HFF-Myc (cell line): ENCODE measurements around the gene HHATL.

Experiments
- DNase-seq: peaks from one replicate; pipeline ENCODE4 v3.0.0-alpha.2; 2011; ENCODE audit warnings: low read depth; ENCODE audit errors: extremely low read depth
- H3K4me3 ChIP-seq: replicated peaks from 2 replicates; pipeline ENCODE4 v1.5.1; 2011; ENCODE audit warnings: low read depth, mild to moderate bottlenecking, control low read depth, low read length
- TF ChIP-seq, protein P1 (sequence below): IDR thresholded peaks from 2 replicates; pipeline ENCODE4 v1.5.1; 2012; ENCODE audit warnings: mild to moderate bottlenecking, low read depth, low read length, control low read depth; ENCODE audit errors: missing control alignments

HHATL gene

DNA sequence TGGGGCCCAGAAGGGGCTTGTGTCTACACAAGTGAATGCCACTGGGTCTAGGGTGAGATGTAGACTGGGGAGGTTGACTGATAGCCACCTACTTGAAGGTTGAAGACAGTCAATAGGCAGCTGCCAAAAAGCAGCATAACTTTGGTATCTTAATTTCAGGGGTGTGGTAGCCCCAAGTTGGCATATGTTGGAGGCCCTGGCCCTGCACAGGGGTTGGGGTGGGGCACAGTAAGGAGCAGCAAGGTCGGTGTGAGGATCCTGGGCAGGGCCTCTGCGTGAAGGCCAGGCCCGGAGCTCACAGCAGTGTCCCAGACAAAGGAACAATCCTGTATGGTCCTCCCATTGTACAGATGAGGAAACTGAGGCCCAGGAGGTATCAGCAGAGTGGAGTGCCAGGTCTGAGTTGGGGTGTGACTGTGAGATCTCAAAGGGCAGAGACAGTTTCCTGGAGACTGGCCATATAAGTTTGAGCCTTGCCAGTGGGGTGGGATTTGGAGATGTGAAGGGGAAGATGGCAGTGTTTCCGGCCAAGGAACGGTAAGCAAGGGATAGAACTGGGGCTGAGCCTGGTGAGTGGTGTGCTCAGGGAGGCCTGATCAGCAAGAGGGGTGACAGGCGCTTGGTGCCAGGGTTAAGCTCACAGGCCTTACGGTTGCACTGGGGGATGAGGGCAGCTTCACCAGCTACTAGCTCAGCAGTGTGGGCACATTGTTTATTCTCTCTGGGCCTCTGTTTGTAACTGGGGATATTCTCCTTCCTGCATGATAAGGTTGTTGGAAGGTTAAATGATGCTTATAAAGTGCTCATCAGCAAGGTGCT, 15.6 kb downstream of the HHATL start:
- no peak for DNase-seq
- H3K4me3 ChIP-seq, result no peak overlapping the region
- TF ChIP-seq, protein P1, sequence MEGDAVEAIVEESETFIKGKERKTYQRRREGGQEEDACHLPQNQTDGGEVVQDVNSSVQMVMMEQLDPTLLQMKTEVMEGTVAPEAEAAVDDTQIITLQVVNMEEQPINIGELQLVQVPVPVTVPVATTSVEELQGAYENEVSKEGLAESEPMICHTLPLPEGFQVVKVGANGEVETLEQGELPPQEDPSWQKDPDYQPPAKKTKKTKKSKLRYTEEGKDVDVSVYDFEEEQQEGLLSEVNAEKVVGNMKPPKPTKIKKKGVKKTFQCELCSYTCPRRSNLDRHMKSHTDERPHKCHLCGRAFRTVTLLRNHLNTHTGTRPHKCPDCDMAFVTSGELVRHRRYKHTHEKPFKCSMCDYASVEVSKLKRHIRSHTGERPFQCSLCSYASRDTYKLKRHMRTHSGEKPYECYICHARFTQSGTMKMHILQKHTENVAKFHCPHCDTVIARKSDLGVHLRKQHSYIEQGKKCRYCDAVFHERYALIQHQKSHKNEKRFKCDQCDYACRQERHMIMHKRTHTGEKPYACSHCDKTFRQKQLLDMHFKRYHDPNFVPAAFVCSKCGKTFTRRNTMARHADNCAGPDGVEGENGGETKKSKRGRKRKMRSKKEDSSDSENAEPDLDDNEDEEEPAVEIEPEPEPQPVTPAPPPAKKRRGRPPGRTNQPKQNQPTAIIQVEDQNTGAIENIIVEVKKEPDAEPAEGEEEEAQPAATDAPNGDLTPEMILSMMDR, result no peak

DNA sequence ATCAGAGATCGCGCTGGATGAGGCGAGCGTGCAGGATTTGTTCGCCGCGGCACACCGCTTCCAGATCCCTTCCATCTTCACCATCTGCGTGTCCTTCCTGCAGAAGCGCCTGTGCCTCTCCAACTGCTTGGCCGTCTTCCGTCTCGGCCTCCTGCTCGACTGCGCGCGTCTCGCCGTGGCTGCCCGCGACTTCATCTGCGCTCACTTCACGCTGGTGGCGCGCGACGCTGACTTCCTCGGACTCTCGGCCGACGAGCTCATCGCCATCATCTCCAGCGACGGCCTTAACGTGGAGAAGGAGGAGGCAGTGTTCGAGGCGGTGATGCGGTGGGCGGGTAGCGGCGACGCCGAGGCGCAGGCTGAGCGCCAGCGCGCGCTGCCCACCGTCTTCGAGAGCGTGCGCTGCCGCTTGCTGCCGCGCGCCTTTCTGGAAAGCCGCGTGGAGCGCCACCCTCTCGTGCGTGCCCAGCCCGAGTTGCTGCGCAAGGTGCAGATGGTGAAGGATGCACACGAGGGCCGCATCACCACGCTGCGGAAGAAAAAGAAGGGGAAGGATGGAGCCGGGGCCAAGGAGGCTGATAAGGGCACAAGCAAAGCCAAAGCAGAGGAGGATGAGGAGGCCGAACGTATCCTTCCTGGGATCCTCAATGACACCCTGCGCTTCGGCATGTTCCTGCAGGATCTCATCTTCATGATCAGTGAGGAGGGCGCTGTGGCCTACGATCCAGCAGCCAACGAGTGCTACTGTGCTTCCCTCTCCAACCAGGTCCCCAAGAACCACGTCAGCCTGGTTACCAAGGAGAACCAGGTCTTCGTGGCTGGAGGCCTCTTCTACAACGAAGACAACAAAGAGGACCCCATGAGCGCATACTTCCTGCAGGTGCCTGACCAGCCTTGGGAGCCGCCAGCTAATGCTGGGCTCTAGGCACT, 16.4 kb downstream of the HHATL start:
- TF ChIP-seq, protein P1, result no peak
- DNase-seq, result no peak
- no peak overlapping the region for H3K4me3 ChIP-seq

GRCh38 chr3:42685363-42685881, 17.2 kb downstream of the HHATL start, which contains the start of gene KLHL40:
Gene KLHL40 (plus strand): TSS chr3:42685537. CDS start chr3:42685619, 82 bp downstream.
- no peak for DNase-seq
- H3K4me3 ChIP-seq, result no peak within 1 kb of the TSS
- TF ChIP-seq, protein P1, result no peak

DNA sequence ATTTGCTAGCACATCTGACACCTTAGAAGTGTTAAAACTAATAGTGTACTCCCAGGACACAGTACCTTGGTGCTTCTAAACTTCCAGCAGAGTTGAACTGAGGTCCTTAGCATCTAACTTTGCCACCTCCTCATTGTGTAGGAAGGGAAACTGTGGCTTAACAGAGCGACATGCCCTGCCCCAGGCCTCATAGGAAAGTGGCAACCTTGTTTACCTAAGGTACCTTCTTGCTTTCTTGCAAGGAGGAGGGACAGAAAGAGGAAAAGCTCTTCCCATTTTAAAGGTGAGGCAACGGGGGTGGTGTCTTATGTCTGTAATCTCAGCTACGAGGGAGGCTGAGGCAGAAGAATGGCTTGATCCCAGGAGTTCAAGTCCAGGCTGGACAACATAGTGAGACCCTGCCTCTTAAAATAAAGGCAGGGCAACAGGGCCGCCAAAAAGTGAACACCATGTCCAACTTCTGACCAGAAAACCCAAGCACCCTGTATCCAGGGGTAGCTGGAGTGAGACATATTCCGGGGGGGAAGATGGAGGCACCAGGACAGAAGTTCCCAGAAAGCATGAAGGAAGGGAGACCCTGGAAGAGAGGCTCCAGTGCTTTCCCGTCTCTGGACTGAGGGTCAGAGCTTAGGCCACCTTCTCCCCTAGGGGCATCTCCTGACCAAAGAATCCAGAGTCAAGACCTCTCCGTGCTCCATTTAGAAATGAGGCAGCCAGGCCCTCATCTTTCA, 17.8 kb downstream of the HHATL start:
- TF ChIP-seq, protein P1, result no peak
- no peak overlapping the region for H3K4me3 ChIP-seq
- DNase-seq, result no peak

DNA sequence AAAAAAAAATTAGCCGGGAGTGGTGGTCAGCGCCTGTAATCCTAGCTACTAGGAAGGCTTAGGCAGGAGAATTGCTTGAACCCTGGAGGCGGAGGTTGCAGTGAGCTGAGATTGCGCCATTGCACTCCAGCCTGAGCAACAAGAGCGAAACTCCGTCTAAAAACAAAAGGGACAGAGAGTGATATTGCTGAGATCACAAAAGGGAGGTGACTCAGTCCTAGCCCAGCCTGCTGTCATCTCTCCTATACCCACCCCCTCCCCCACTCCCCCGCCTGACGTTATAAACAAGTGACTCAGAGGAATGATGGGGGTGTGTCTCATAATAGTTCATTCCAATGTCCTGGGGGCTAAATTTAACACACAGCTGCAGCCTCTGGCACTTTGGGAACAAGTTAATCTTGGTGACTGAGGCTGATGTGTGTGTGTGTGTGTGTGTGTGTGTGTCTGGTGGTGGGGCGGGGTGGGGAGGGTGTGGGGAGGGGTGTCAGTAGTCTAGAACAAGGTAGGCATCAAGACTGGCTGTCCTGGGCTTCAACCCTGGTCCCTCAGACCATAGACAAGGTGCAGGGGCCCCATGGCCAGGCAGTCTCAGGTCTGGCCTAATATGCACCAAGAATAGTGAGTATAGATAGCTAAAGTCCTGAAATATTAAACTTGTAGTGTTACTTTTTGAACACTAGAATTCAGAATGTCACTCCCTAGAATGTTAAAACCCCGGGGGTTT, 18.6 kb downstream of the HHATL start:
- TF ChIP-seq, protein P1, result no peak
- H3K4me3 ChIP-seq, result no peak overlapping the region
- DNase-seq, result peak; percentile 84
